Measurements from ENCODE around the gene MISP3.

Gene MISP3

DNA sequence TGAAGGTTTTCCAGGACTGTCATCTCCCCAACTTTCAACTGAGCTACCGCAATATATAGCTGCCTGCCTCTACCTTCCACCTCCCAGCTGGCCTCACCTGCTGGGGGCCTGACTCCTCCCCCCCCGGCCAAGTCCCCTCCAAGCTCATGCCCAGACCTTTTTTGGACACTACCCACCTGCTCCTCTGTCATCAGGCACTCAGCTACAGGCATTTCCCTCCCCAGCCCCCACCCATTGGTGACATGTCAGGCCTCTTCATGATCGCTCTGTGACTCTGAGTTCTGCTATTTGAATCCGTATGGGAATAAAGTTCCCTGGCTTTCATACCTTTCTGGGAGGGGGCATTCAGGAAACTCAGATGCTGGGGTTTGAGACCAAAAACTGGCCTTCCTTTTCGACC lies 43.2 kb downstream of the MISP3 start:
- Histone ChIP-seq H3K27ac (ENCODE audit: low read length) (no peak overlapping the region), H4K20me1 (ENCODE audit: insufficient read depth, low read length) (no peaks in the 10 kb centered on the region), H3K9me3 (ENCODE audit: insufficient read depth, low read length) (no peaks in the 10 kb centered on the region), H3K79me2 (ENCODE audit: low read length) (peaks cover 10% of the 10 kb centered on the region), H3K36me3 (replicated peaks; ENCODE audit: low read depth, low read length) (peaks cover 2% of the 10 kb centered on the region), H3K4me1 (ENCODE audit: low read length) (peaks cover 34% of the 10 kb centered on the region), H3K9ac (ENCODE audit: low read length) (no peak overlapping the region), H3K27me3 (ENCODE audit: low read depth, low read length) (no peaks in the 10 kb centered on the region), H3K4me3 (ENCODE audit: low read length) (no peak overlapping the region), H2AFZ (ENCODE audit: low read depth, low read length) (no peak overlapping the region), H3K4me2 (ENCODE audit: low read length) (no peak overlapping the region)
- TF ChIP-seq, protein P1, sequence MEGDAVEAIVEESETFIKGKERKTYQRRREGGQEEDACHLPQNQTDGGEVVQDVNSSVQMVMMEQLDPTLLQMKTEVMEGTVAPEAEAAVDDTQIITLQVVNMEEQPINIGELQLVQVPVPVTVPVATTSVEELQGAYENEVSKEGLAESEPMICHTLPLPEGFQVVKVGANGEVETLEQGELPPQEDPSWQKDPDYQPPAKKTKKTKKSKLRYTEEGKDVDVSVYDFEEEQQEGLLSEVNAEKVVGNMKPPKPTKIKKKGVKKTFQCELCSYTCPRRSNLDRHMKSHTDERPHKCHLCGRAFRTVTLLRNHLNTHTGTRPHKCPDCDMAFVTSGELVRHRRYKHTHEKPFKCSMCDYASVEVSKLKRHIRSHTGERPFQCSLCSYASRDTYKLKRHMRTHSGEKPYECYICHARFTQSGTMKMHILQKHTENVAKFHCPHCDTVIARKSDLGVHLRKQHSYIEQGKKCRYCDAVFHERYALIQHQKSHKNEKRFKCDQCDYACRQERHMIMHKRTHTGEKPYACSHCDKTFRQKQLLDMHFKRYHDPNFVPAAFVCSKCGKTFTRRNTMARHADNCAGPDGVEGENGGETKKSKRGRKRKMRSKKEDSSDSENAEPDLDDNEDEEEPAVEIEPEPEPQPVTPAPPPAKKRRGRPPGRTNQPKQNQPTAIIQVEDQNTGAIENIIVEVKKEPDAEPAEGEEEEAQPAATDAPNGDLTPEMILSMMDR (IDR thresholded peaks at IDR 0.05; ENCODE audit: low read depth, low read length), result no peak

DNA sequence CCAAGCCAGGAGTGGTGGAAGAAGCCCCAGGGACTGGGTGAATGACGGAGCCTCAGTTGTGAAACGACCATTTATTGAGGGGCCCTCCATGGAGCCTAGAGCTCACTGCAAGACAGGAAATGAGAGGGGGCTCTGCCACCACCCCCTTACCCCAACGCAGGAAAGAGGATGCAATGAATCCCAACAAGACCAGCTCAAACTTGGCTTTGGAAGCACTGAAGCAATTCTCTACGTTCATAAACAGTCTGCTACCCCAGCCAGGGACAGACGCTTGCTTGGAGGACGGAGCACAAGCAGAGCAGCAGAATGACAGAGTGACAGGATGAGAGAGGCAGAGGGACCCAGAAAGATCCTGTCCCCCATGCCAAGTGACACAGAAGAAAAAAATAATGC lies 43.9 kb downstream of the MISP3 start:
- Histone ChIP-seq H3K27me3 (ENCODE audit: low read depth, low read length) (no peaks in the 10 kb centered on the region), H4K20me1 (ENCODE audit: insufficient read depth, low read length) (no peaks in the 10 kb centered on the region), H3K27ac (ENCODE audit: low read length) (no peak overlapping the region), H3K79me2 (ENCODE audit: low read length) (peaks cover 10% of the 10 kb centered on the region), H3K4me1 (ENCODE audit: low read length) (peaks cover 34% of the 10 kb centered on the region), H2AFZ (ENCODE audit: low read depth, low read length) (no peak overlapping the region), H3K9ac (ENCODE audit: low read length) (peak overlapping the region; percentile 73), H3K4me3 (ENCODE audit: low read length) (peak overlapping the region; percentile 97), H3K36me3 (replicated peaks; ENCODE audit: low read depth, low read length) (peaks cover 2% of the 10 kb centered on the region), H3K4me2 (ENCODE audit: low read length) (peak overlapping the region; percentile 92), H3K9me3 (ENCODE audit: insufficient read depth, low read length) (no peaks in the 10 kb centered on the region)
- TF ChIP-seq, protein P1 (IDR thresholded peaks at IDR 0.05; ENCODE audit: low read depth, low read length), result no peak
- TF ChIP-seq EZH2phosphoT487 (IDR thresholded peaks at IDR 0.05; ENCODE audit: low read depth), result no peak

DNA sequence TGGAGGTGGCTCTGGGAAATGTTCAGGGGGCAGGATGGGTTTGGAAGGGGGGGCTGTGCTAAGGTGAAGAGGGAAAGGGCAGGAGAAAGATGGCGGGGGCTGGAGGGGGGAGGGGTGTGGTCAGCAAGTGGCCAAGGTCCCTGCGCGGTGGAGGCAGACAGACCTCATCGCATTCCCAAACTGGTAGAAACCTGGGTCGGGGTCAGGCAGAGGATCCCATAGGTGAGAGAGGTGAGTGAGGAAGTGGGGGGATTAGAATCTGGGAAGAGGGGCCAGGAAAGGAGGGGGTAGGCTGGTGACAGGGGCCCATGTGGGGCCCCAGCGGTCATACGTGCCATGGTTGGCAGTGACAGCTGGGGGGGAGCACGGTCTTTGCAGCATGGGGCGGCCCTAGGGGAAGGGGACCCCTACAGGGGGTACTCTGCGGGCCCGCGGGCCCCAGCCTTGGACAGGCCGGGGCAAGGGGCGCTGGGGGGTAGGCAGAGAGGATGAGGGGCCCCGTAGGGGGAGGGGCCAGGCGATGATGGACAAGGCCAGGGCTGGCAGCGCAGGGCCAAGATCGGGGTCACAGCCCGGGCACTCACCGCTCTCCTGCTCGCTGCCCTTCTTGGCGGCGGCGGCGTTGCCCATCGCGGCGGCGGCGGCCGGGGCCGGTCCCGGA lies 44.5 kb downstream of the MISP3 start:
- H3K9me3 ChIP-seq (ENCODE audit: insufficient read depth, low read length), result no peaks in the 10 kb centered on the region
- no peak overlapping the region for H3K27ac ChIP-seq (ENCODE audit: low read length)
- H3K4me2 ChIP-seq (ENCODE audit: low read length), result peak overlapping the region; percentile 92
- no peak overlapping the region for H2AFZ ChIP-seq (ENCODE audit: low read depth, low read length)
- peaks cover 34% of the 10 kb centered on the region for H3K4me1 ChIP-seq (ENCODE audit: low read length)
- H3K36me3 ChIP-seq (replicated peaks; ENCODE audit: low read depth, low read length), result peaks cover 2% of the 10 kb centered on the region
- peak overlapping the region; percentile 97 for H3K4me3 ChIP-seq (ENCODE audit: low read length)
- H3K79me2 ChIP-seq (ENCODE audit: low read length), result peaks cover 10% of the 10 kb centered on the region
- H4K20me1 ChIP-seq (ENCODE audit: insufficient read depth, low read length), result no peaks in the 10 kb centered on the region
- TF ChIP-seq, protein P1 (IDR thresholded peaks at IDR 0.05; ENCODE audit: low read depth, low read length), result no peak
- no peak for TF ChIP-seq EZH2phosphoT487 (IDR thresholded peaks at IDR 0.05; ENCODE audit: low read depth)
- H3K27me3 ChIP-seq (ENCODE audit: low read depth, low read length), result no peaks in the 10 kb centered on the region
- H3K9ac ChIP-seq (ENCODE audit: low read length), result peak overlapping the region; percentile 73

DNA sequence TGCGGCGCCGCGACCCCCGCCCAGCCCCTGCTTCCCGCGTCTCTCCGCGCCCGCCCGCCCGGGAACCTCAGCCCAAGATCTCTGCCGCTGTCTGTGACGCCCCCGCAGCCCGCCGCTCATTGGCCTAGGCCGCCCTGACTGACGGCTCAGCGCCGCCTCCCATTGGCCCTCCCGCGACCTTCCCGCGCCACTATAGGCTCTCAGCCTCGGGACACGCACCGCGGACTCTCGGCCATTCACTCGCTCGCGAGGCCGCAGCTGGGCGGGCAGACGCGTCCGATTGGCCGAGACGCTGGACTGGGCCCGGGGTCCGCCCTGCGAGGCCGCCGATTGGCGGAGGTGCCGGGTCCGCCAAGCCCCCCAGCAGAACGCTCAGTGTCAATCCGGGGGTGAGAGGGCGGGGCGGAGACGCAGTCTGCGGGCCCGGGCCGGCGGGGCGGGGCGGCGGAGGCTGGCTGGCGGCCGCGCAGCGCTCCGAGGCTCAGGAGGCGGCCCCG lies 45.1 kb downstream of the MISP3 start, which contains the start of gene PRKACA:
TSS of gene PRKACA (minus strand) at position 95 of the 497 bp plus-strand sequence. CDS start 215 bp downstream, outside the sequence.
- Histone ChIP-seq H4K20me1 (ENCODE audit: insufficient read depth, low read length) (no peaks in the 10 kb centered on the region), H3K9me3 (ENCODE audit: insufficient read depth, low read length) (no peaks in the 10 kb centered on the region), H3K4me1 (ENCODE audit: low read length) (peaks cover 34% of the 10 kb centered on the region), H3K9ac (ENCODE audit: low read length) (peak within 1 kb of the TSS; percentile 73), H3K4me3 (ENCODE audit: low read length) (peak within 1 kb of the TSS; percentile 97), H3K79me2 (ENCODE audit: low read length) (peaks cover 10% of the 10 kb centered on the region), H3K27me3 (ENCODE audit: low read depth, low read length) (no peaks in the 10 kb centered on the region), H3K36me3 (replicated peaks; ENCODE audit: low read depth, low read length) (peaks cover 4% of the 10 kb centered on the region), H3K27ac (ENCODE audit: low read length) (no peak within 1 kb of the TSS), H2AFZ (ENCODE audit: low read depth, low read length) (no peak within 1 kb of the TSS), H3K4me2 (ENCODE audit: low read length) (peak within 1 kb of the TSS; percentile 94)
- TF ChIP-seq EZH2phosphoT487 (IDR thresholded peaks at IDR 0.05; ENCODE audit: low read depth), result no peak
- TF ChIP-seq, protein P1 (IDR thresholded peaks at IDR 0.05; ENCODE audit: low read depth, low read length), result no peak

Data from OCI-LY3 (cell line).